Suprapubic skin (tissue), 4 donors: Measurements from ENCODE around the gene PER1. TPM values are rescaled to one million over a fixed set of nuclear protein-coding genes. Genes with fewer than 3 reads are reported as not detected.
A peak's percentile ranks its signal among the peaks of the same experiment; 100 is the strongest.

Experiments used
- DNase-seq, 2 donors: peaks; one replicate each; pipeline ENCODE4 v3.0.0-alpha.2; 2019; ENCODE audit warnings: low spot score in 2 of 2
- H3K27ac ChIP-seq: fragments of 200-600 bp; sonication (generic); one replicate; pipeline ENCODE4 v1.5.1; 2019
- H3K27me3 ChIP-seq: fragments of 200-600 bp; sonication (generic); one replicate; pipeline ENCODE4 v1.5.1; 2019
- H3K36me3 ChIP-seq: fragments of 200-600 bp; sonication (generic); one replicate; pipeline ENCODE4 v1.5.1; 2019
- H3K4me1 ChIP-seq: fragments of 200-600 bp; sonication (generic); one replicate; pipeline ENCODE4 v1.5.1; 2019
- H3K4me3 ChIP-seq: fragments of 200-600 bp; sonication (generic); one replicate; pipeline ENCODE4 v1.5.1; 2019; ENCODE audit warnings: mild to moderate bottlenecking
- H3K9me3 ChIP-seq: fragments of 200-600 bp; sonication (generic); one replicate; pipeline ENCODE4 v1.5.1; 2019
- EP300 ChIP-seq: sonication (generic); formaldehyde crosslinking; IDR thresholded peaks from one replicate; pipeline ENCODE4 v1.6.1; 2017; ENCODE audit warnings: antibody characterized with exemption
- POLR2A ChIP-seq, 2 donors: fragments of 450-650 bp; IDR thresholded peaks; one replicate each; pipeline ENCODE4 v1.6.1; 2017; ENCODE audit warnings: antibody characterized with exemption in 2 of 2, mild to moderate bottlenecking in 2 of 2, moderate library complexity in 2 of 2
- POLR2AphosphoS5 ChIP-seq, 3 donors: sonication (generic); formaldehyde crosslinking; IDR thresholded peaks; one replicate each; pipeline ENCODE4 v1.6.1; 2017; ENCODE audit warnings: antibody characterized with exemption in 3 of 3
- WGBS: methylation state at CpG from one replicate; pipeline ENCODE4 v1.1.5; 2018; 5-methylcytosine and 5-hydroxymethylcytosine counted together
- total RNA-seq, 4 donors: library from RNA; depleted of rRNA; stranded (reverse); fragments of >200 nt; gene quantifications; one replicate each; pipeline ENCODE4 v1.1.0, GENCODE V29; 2016
- TF ChIP-seq, protein P1 (sequence below), 2 donors: fragments of 200-600 bp in 1 of 2; fragments of 450-650 bp in 1 of 2; sonication (generic) in 1 of 2; IDR thresholded peaks; one replicate each; pipeline ENCODE4 v1.5.1; 2016 to 2019; ENCODE audit warnings: antibody characterized with exemption in 2 of 2, mild to moderate bottlenecking in 1 of 2, moderate library complexity in 1 of 2

The PER1 gene, protein sequence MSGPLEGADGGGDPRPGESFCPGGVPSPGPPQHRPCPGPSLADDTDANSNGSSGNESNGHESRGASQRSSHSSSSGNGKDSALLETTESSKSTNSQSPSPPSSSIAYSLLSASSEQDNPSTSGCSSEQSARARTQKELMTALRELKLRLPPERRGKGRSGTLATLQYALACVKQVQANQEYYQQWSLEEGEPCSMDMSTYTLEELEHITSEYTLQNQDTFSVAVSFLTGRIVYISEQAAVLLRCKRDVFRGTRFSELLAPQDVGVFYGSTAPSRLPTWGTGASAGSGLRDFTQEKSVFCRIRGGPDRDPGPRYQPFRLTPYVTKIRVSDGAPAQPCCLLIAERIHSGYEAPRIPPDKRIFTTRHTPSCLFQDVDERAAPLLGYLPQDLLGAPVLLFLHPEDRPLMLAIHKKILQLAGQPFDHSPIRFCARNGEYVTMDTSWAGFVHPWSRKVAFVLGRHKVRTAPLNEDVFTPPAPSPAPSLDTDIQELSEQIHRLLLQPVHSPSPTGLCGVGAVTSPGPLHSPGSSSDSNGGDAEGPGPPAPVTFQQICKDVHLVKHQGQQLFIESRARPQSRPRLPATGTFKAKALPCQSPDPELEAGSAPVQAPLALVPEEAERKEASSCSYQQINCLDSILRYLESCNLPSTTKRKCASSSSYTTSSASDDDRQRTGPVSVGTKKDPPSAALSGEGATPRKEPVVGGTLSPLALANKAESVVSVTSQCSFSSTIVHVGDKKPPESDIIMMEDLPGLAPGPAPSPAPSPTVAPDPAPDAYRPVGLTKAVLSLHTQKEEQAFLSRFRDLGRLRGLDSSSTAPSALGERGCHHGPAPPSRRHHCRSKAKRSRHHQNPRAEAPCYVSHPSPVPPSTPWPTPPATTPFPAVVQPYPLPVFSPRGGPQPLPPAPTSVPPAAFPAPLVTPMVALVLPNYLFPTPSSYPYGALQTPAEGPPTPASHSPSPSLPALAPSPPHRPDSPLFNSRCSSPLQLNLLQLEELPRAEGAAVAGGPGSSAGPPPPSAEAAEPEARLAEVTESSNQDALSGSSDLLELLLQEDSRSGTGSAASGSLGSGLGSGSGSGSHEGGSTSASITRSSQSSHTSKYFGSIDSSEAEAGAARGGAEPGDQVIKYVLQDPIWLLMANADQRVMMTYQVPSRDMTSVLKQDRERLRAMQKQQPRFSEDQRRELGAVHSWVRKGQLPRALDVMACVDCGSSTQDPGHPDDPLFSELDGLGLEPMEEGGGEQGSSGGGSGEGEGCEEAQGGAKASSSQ (N-terminal part only)
- total RNA-seq, result 100 to 1,000 TPM; 272 to 655 (median 330) TPM

DNA sequence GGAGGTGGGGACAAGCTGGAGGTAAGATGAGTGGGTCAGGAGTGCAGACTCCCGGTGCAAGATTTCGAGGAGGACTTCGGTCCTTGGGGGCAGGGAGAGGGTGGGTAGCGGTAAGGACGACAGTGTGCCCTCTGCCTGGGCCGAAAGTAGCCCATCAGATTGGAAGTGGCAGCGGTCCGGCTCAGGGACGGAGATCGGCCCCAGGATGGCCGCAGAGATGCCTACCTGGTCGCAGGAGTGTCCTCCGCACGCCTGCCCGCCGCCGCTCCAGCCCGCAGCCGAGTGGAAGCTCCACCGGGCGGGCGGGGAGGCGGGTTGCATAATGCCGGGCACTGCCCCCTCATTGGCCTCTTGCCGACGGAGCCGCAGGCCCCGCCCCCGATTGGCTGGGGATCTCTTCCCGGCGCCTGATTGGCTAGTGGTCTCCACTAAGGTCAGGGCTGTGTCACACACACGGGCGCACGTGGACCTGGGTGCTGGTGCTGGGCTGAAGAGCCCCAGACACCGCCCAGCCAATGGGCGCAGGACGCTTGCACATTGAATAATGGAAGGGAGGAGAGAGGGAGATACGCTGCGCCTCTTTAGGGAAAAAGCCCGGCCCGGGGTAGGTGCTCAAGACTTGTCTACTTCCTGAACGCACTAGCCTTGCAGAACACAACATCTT lies at the start of gene PER1:
Gene PER1 (minus strand): TSS at position 293 of the 664 bp plus-strand sequence. CDS start 1,698 bp downstream, outside the sequence.
- Histone ChIP-seq H3K4me1 (peaks cover 61% of the 10 kb centered on the region), H3K9me3 (no peaks in the 10 kb centered on the region), H3K27me3 (no peaks in the 10 kb centered on the region), H3K4me3 (peak within 1 kb of the TSS; percentile 98), H3K27ac (peak within 1 kb of the TSS; percentile 100), H3K36me3 (peaks cover 43% of the 10 kb centered on the region)
- peak; percentile 98 to 99 for DNase-seq
- peak; percentile 97 to 99 (median 99) for TF ChIP-seq POLR2AphosphoS5 (IDR thresholded peaks at IDR 0.05)
- TF ChIP-seq EP300, result peak; percentile 63
- TF ChIP-seq, protein P1, sequence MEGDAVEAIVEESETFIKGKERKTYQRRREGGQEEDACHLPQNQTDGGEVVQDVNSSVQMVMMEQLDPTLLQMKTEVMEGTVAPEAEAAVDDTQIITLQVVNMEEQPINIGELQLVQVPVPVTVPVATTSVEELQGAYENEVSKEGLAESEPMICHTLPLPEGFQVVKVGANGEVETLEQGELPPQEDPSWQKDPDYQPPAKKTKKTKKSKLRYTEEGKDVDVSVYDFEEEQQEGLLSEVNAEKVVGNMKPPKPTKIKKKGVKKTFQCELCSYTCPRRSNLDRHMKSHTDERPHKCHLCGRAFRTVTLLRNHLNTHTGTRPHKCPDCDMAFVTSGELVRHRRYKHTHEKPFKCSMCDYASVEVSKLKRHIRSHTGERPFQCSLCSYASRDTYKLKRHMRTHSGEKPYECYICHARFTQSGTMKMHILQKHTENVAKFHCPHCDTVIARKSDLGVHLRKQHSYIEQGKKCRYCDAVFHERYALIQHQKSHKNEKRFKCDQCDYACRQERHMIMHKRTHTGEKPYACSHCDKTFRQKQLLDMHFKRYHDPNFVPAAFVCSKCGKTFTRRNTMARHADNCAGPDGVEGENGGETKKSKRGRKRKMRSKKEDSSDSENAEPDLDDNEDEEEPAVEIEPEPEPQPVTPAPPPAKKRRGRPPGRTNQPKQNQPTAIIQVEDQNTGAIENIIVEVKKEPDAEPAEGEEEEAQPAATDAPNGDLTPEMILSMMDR (IDR thresholded peaks at IDR 0.05), result no peak
- TF ChIP-seq POLR2A (IDR thresholded peaks at IDR 0.05), result peak; percentile 86 to 96
- WGBS, result 12% methylated on average over 8 of the region's 42 CpGs

DNA sequence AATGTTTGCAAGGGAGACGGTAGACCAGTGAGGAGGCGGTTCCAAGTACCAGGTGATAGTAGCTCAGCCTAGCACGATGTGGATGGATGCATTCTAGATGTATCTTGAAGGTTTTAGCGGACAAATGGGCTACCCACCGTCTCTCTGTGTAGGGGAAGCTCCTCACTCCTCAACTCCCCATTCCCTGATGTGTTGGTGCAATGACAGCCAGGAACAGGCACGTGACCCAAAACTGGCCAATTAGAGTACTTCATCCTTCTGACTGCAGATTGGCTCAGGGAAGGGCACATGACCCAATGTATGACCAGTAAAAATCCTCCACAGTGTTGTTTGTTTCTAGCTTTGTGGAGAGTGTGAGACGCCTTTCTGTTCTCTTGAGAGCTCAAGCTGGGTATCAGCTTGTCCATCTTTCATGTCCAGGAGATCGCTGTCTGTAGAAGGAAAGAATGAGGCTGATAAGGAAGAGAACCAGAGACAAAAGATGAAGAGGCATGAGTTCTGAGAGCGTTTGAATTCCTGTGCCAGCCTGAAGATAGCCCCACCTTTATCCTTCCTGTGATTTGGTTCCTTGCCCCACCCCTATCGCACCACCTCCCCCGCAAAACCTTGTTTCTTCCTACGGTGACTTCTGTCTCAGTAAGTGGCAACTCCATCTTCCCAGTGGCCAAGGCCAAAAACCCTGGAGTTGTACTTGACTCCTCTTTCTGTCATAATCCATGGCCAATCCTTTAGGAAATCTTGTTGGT lies 40.0 kb upstream of the PER1 start:
- no peaks in the 10 kb centered on the region for H3K36me3 ChIP-seq
- WGBS, result 3% methylated on average over 12 of the region's 12 CpGs
- no peaks in the 10 kb centered on the region for H3K27me3 ChIP-seq
- H3K27ac ChIP-seq, result peak overlapping the region; percentile 86
- TF ChIP-seq POLR2AphosphoS5 (IDR thresholded peaks at IDR 0.05), result peak in 1 of 3 donors; percentile 27
- peak in 1 of 2 donors; percentile 47 for TF ChIP-seq POLR2A (IDR thresholded peaks at IDR 0.05)
- TF ChIP-seq, protein P1 (IDR thresholded peaks at IDR 0.05), result no peak
- H3K9me3 ChIP-seq, result no peaks in the 10 kb centered on the region
- peak; percentile 90 to 91 for DNase-seq
- H3K4me3 ChIP-seq, result peak overlapping the region; percentile 44
- H3K4me1 ChIP-seq, result peaks cover 49% of the 10 kb centered on the region

DNA sequence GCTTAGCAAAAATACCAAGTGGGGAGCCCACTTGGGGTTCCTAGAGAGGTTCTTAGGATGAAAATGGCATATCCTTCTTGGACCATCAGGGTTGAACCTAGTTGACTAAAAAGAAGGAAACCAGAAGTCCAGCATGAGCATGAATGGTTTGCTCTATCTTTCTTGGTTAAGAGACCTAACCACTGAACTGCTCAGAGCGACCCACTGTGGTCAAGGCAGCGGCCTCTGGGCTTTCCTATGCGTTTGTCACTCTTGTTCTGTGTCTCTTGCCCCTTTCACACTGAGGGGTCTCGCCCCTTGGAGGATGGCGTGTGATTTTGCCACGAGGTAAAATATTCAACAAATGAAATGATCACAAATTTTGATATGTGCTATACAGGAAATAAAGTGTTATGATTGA lies 38.3 kb upstream of the PER1 start:
- Histone ChIP-seq H3K27ac (peak overlapping the region; percentile 95), H3K27me3 (no peaks in the 10 kb centered on the region), H3K9me3 (no peaks in the 10 kb centered on the region), H3K4me3 (peak overlapping the region; percentile 96), H3K4me1 (peaks cover 62% of the 10 kb centered on the region), H3K36me3 (no peaks in the 10 kb centered on the region)
- TF ChIP-seq, protein P1 (IDR thresholded peaks at IDR 0.05), result no peak
- TF ChIP-seq POLR2AphosphoS5 (IDR thresholded peaks at IDR 0.05) (no peak), EP300 (no peak), POLR2A (IDR thresholded peaks at IDR 0.05) (no peak)
- DNase-seq, result no peak
- WGBS, result 37% methylated on average over 6 of the region's 6 CpGs

DNA sequence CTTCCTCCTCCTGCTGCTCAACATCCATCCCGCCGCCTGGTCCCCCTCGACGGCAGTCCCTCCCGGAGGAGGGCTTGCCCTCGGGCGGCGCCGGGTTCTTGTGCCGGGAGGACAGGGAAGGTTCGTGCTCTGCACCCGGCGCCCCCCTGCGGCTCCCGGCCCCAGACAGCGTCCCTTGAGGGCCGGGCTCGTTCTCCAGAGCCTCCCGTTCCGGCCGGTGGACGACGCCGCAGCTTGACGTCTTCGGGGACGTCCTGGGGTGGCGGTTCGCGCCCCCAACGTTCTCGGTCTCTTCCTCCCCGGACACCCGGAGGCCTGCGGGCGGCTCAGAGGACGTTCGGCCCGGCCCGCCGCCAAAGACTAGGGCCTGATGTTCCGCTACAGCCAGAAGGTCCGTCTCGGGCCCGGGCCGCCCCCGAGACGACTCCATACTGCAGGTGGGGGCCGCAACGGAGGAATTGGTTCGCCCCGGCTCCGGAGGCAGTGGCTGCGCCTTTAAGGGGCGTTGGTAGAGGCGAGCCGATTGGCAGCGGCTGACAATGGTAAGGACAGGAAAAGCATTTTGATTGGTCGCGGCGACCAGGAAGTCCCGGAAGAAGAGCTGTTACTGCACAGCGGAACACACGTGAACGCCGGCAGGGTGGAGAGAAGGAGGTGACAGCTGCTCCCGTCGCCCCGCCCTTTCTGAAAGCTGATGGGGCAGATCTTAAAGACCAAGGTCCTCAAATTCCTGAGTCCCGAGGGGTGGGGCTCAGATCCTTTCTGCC lies 37.7 kb upstream of the PER1 start, which contains the start of gene BORCS6:
Gene BORCS6 (minus strand): TSS at position 470 of the 767 bp plus-strand sequence. CDS start 40 bp downstream, at position 430.
- no peaks in the 10 kb centered on the region for H3K27me3 ChIP-seq
- peak; percentile 98 to 99 for DNase-seq
- no peaks in the 10 kb centered on the region for H3K36me3 ChIP-seq
- WGBS, result 0% methylated on average over 25 of the region's 70 CpGs
- peaks cover 63% of the 10 kb centered on the region for H3K4me1 ChIP-seq
- TF ChIP-seq POLR2A (IDR thresholded peaks at IDR 0.05) (no peak), POLR2AphosphoS5 (IDR thresholded peaks at IDR 0.05) (peak in 1 of 3 donors; percentile 3)
- TF ChIP-seq, protein P1 (IDR thresholded peaks at IDR 0.05), result no peak
- no peaks in the 10 kb centered on the region for H3K9me3 ChIP-seq
- H3K27ac ChIP-seq, result peak within 1 kb of the TSS; percentile 95
- H3K4me3 ChIP-seq, result peak within 1 kb of the TSS; percentile 96
